Heart right ventricle (tissue), 16 donors: Measurements from ENCODE around the gene RPRD1B. TPM values are rescaled to one million over a fixed set of nuclear protein-coding genes. Genes with fewer than 3 reads are reported as not detected.

Experiments used
- ATAC-seq, 8 donors: fragments of 200-7000 bp; cut with Tn5 transposase; one replicate each; pipeline ENCODE4 v1.9.1; 2020; ENCODE audit warnings: mild to moderate bottlenecking in 8 of 8, moderate library complexity in 8 of 8, moderate number of reproducible peaks in 1 of 8
- DNase-seq, 2 donors: peaks; one replicate each; pipeline ENCODE4 v3.0.0-alpha.2; 2020
- H3K27ac ChIP-seq, 10 donors: fragments of 200-600 bp; sonication (generic) in 2 of 10; one replicate each; pipeline versions ENCODE4 v1.5.0 to v1.8.0; 2020 to 2022; ENCODE audit warnings: mild to moderate bottlenecking in 3 of 10
- H3K27me3 ChIP-seq, 7 donors: fragments of 200-600 bp; one replicate each; pipeline ENCODE4 v1.8.0; 2021 to 2022; ENCODE audit warnings: mild to moderate bottlenecking in 2 of 7
- H3K36me3 ChIP-seq, 9 donors: fragments of 200-600 bp; sonication (generic) in 1 of 9; one replicate each; pipeline versions ENCODE4 v1.5.0 to v1.8.0; 2020 to 2022; ENCODE audit warnings: mild to moderate bottlenecking in 2 of 9
- H3K4me1 ChIP-seq, 9 donors: fragments of 200-600 bp; sonication (generic) in 1 of 9; one replicate each; pipeline versions ENCODE4 v1.5.0 to v1.8.0; 2020 to 2022; ENCODE audit warnings: mild to moderate bottlenecking in 4 of 9
- H3K4me3 ChIP-seq, 10 donors: fragments of 200-600 bp; sonication (generic) in 2 of 10; one replicate each; pipeline versions ENCODE4 v1.5.0 to v1.8.0; 2020 to 2022; ENCODE audit warnings: mild to moderate bottlenecking in 7 of 10, moderate library complexity in 2 of 10
- H3K9me3 ChIP-seq, 11 donors: fragments of 200-600 bp in 10 of 11; sonication (generic) in 2 of 11; one replicate each; pipeline versions ENCODE4 v1.5.0 to v1.8.0; 2013 to 2022; ENCODE audit warnings: mild to moderate bottlenecking in 2 of 11, control low read depth in 1 of 11, moderate library complexity in 1 of 11
- CTCF ChIP-seq, 9 donors: fragments of 200-600 bp; sonication (generic) in 2 of 9; IDR thresholded peaks; one replicate each; pipeline versions ENCODE4 v1.5.0 to v1.8.0; 2021 to 2022; ENCODE audit warnings: antibody characterized with exemption in 9 of 9, mild to moderate bottlenecking in 5 of 9, moderate library complexity in 1 of 9
- WGBS, 2 donors: extraction: QIAGEN DNeasy Blood & Tissue Kit; methylation state at CpG; one replicate each; pipeline ENCODE4 v1.1.7; 2013; ENCODE audit warnings: inconsistent platforms in 1 of 2; 5-methylcytosine and 5-hydroxymethylcytosine counted together
- intact Hi-C, 10 donors: fragments of 100-400 bp; cut with DNase I; formaldehyde crosslinking; loops; one replicate each; pipeline versions ENCODE4 v1.11.1 to v1.14.2; 2022
- polyA plus RNA-seq, 2 donors: library from polyadenylated mRNA; stranded (reverse); fragments of 200-250 nt; gene quantifications; one replicate each; pipeline ENCODE4 v1.2.3, GENCODE V29; 2013
- total RNA-seq, 10 donors: library from RNA; stranded (reverse); fragmentation: NEBNext Ultra II Directional in 3 of 10; extraction: Animal tissue kit (Norgen Biotek cat#: 25700) in 3 of 10; gene quantifications; one replicate each; pipeline versions ENCODE4 v1.2.1 to v1.2.4, GENCODE V29; 2021 to 2023
- donor health status: Arrhythmogenic right ventricular cardiomyopathy.
- donor health status: ischemic (EF 13 %, LVEDD 7.1; RV severe dilation, severe dysfunction).
- donor health status: healthy with polysubstance abuse.
- donor health status: DM: no; HTN: yes; CAD: no.
- donor health status: DM: no; HTN: no; CAD: no.
- donor health status: ischemic (EF 25% LVEDD 6.9; RV normal size, moderate dysfunction).
- donor health status: ischemic (EF 25% LVEDD 5.7; RV mildly dilated, moderate dysfunction).
- donor health status: healthy.
- donor health status: DM: yes; HTN: yes; CAD: no.
- donor health status: Ischemic cardiomyopathy.
- donor health status: ischemic (EF 35%, LVEDD 5.7; RV mildly dilated, moderate dysfunction).
- donor health status: nonischemic (EF 11% LVEDD 7.7; RV severe dilation, severe dysfunction).
- donor health status: DM: yes; HTN: yes; CAD: no.
- donor health status: PGD.
- donor health status: ischemic (EF 29% LVEDD 5.4; RV normal size, mild dysfunction).
- donor health status: nonischemic (EF 23%, LVEDD 6.1; RV moderate dilation, normal function).

RPRD1B gene
- total and polyA plus RNA-seq, 12 donors: 10.4 to 78.1 (median 47.3) TPM

DNA sequence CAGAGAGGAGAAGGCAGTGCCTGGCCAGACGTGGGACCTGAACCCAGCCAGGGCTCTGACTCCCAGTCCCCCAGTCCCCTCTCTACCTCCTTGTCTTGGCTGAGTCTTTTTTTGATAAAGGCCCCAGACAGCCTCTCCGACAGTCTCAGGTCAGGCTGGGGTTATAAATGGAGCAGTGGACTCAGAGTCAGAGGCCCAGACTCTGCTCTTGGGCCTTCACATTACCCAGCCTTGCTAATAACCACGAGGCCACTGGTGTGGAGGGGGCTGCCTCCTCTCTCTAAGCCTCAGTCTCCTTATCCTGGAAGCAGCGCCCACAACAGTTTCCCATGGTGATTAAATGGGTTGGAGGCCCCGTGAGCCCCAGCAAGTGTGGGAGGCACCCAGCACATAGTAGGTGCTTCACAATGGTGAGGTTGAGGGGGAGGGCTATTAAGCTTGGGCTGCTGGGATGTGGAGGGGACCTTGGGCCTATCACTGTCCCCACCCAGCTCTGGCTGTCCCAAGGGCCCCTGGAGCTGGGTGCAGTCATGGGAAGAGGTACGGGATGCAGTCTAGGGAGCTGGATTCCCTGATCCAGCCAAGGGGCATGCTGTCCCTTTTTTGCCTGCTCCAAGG is 95.8 kb downstream of the RPRD1B start:
- H3K27me3 ChIP-seq: no peaks in the 10 kb centered on the region
- ATAC-seq: no peak
- 89 to 90% methylated on average over 6 of the region's 6 CpGs for WGBS, 2 donors
- H3K4me3 ChIP-seq: no peak overlapping the region
- no peaks in the 10 kb centered on the region for H3K9me3 ChIP-seq
- peaks cover 0 to 60% (median 33%) of the 10 kb centered on the region in 9 donors for H3K36me3 ChIP-seq
- no peak for DNase-seq
- peak overlapping the region in 8 of 10 donors; percentile 18 to 91 (median 72) for H3K27ac ChIP-seq
- TF ChIP-seq CTCF (IDR thresholded peaks at IDR 0.05): no peak
- intact Hi-C loops: loop anchor here in 2 of 10 donors (5.0 kb wide), 1 partner anchor 33 kb away; no protein-coding TSS in a partner anchor
- peaks cover 24 to 60% (median 45%) of the 10 kb centered on the region in 9 donors for H3K4me1 ChIP-seq

DNA sequence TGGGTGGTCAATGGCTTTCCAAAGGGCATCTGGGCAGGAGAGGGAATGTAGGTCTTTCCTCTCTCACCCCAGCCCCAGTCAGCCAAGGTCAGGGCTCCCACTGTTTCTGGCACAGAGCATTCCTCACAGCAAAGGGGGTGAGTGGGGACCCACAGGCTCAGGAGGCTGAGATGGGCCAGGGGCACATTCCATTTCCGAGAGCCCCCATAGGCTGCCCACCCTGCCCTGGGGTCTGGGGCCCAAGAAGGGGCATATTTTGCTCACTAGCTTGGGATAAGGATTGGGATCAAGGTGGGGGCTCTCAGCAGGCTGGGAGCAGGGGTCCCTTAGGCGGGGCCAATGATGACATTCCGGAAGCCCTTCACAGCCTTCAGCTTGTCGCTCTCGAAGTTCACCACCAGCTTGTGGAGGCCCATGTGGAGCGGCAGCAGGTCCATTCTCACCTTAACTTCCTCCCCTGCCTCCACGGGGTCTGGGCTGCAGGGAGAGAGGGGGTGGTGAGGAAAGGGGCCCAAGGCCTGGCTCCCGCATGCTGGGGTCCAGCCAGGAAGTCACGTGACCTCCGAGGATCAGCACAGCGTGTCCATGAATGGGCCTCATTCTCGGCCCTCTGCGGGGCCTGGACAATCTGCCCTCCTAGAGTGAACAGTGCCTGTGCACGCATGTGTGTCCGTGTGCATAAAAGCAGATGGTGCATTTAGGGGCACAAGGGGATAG is 96.5 kb downstream of the RPRD1B start:
- ATAC-seq: no peak
- Histone ChIP-seq H3K9me3 (no peaks in the 10 kb centered on the region), H3K36me3 (peaks cover 0 to 60% (median 33%) of the 10 kb centered on the region in 9 donors), H3K4me3 (no peak overlapping the region), H3K27me3 (no peaks in the 10 kb centered on the region), H3K4me1 (peaks cover 24 to 65% (median 51%) of the 10 kb centered on the region in 9 donors), H3K27ac (peak overlapping the region in 7 of 10 donors; percentile 18 to 91 (median 67))
- TF ChIP-seq CTCF (IDR thresholded peaks at IDR 0.05): no peak
- 74 to 84% methylated on average over 15 of the region's 15 CpGs for WGBS, 2 donors
- intact Hi-C loops: loop anchor here in 2 of 10 donors (5.0 kb wide), 1 partner anchor 32 kb away; no protein-coding TSS in a partner anchor
- DNase-seq: no peak

- DNase-seq (no peak), ATAC-seq (no peak)
- peaks cover 0 to 66% (median 36%) of the 10 kb centered on the region in 9 donors for H3K36me3 ChIP-seq
- H3K27ac ChIP-seq: peak overlapping the region in 3 of 10 donors; percentile 33 to 92 (median 46)
- peaks cover 24 to 64% (median 50%) of the 10 kb centered on the region in 9 donors for H3K4me1 ChIP-seq
- H3K4me3 ChIP-seq: no peak overlapping the region
- 91 to 93% methylated on average over 19 of the region's 19 CpGs for WGBS, 2 donors
- intact Hi-C loops: no loop called here
- TF ChIP-seq CTCF (IDR thresholded peaks at IDR 0.05): no peak
- H3K9me3 ChIP-seq: no peaks in the 10 kb centered on the region
- H3K27me3 ChIP-seq: no peaks in the 10 kb centered on the region
These were observed 97.4 kb downstream of the RPRD1B start for GRCh38 chr20:38130687-38131587.
